HepG2 (cell line): ENCODE data around the gene KDM6B. TPM values are rescaled to one million over a fixed set of nuclear protein-coding genes. Genes with fewer than 3 reads are reported as not detected.
A peak's percentile ranks its signal among the peaks of the same experiment; 100 is the strongest.

Source experiments
- GATAD1 ChIP-seq: IDR thresholded peaks from 2 replicates; pipeline ENCODE4 v1.6.1; 2016; ENCODE audit warnings: missing genetic modification reagents, missing compliant biosample characterization
- HNRNPK ChIP-seq: fragments of 200-400 bp; formaldehyde crosslinking; IDR thresholded peaks from 2 replicates; pipeline ENCODE4 v1.6.1; 2018; ENCODE audit warnings: low read length, low read depth, moderate library complexity, mild to moderate bottlenecking; ENCODE audit not compliant: poor library complexity, severe bottlenecking
- HOXA7 ChIP-seq: sonication (generic); formaldehyde crosslinking; IDR thresholded peaks from 2 replicates; pipeline ENCODE4 v1.8.1; 2022; ENCODE audit warnings: mild to moderate bottlenecking, missing genetic modification reagents, moderate library complexity
- JUNB ChIP-seq: sonication (generic); formaldehyde crosslinking; IDR thresholded peaks from 2 replicates; pipeline ENCODE4 v1.8.0; 2022; ENCODE audit warnings: missing genetic modification reagents, mild to moderate bottlenecking, borderline replicate concordance
- MAFF ChIP-seq: IDR thresholded peaks from 2 replicates; pipeline ENCODE4 v1.6.1; 2011; ENCODE audit warnings: low read depth, low read length, improper control_type of control experiment
- NFKB2 ChIP-seq: sonication (generic); formaldehyde crosslinking; IDR thresholded peaks from 2 replicates; pipeline ENCODE4 v1.4.0; 2020; ENCODE audit warnings: missing genetic modification reagents, borderline replicate concordance
- RNF2 ChIP-seq: fragments of 450-650 bp; conservative IDR thresholded peaks from 2 replicates; pipeline ENCODE4 v1.6.1; 2016; ENCODE audit warnings: low read depth
- SKI ChIP-seq: fragments of 450-650 bp; IDR thresholded peaks from one replicate; pipeline ENCODE4 v1.6.1; 2018; ENCODE audit warnings: mild to moderate bottlenecking; ENCODE audit not compliant: partially characterized antibody
- SOX6 ChIP-seq, 2 experiments: fragments of 450-650 bp in 1 of 2; sonication (generic) in 1 of 2; formaldehyde crosslinking in 1 of 2; IDR thresholded peaks; 2 replicates each; pipeline versions ENCODE4 v1.4.0 to v1.6.1; 2017 to 2020; ENCODE audit warnings: antibody characterized with exemption in 1 of 2, mild to moderate bottlenecking in 1 of 2, missing genetic modification reagents in 1 of 2
- SRY ChIP-seq: sonication (generic); formaldehyde crosslinking; IDR thresholded peaks from 2 replicates; pipeline ENCODE4 v1.8.0; 2022; ENCODE audit warnings: mild to moderate bottlenecking, missing genetic modification reagents
- ZBTB42 ChIP-seq: sonication (generic); formaldehyde crosslinking; IDR thresholded peaks from 2 replicates; pipeline ENCODE4 v1.5.0; 2020; ENCODE audit warnings: mild to moderate bottlenecking, missing genetic modification reagents
- ZNF646 ChIP-seq: sonication (generic); formaldehyde crosslinking; IDR thresholded peaks from 2 replicates; pipeline ENCODE4 v1.9.0; 2021; ENCODE audit warnings: mild to moderate bottlenecking, missing genetic modification reagents
- ZSCAN21 ChIP-seq: sonication (generic); formaldehyde crosslinking; IDR thresholded peaks from 2 replicates; pipeline ENCODE4 v1.8.0; 2022; ENCODE audit warnings: mild to moderate bottlenecking, missing genetic modification reagents, moderate library complexity, borderline replicate concordance
- ZSCAN29 ChIP-seq: sonication (generic); formaldehyde crosslinking; conservative IDR thresholded peaks from 2 replicates; pipeline ENCODE4 v1.4.0; 2020; ENCODE audit warnings: mild to moderate bottlenecking, missing genetic modification reagents
- polyA plus RNA-seq, 8 experiments: library from polyadenylated mRNA; depleted of rRNA in 3 of 8; stranded (reverse) in 7 of 8; unstranded in 1 of 8; fragments of >200 nt; fragmentation: Illumina TruSeq in 4 of 8; extraction: Trizol in 4 of 8; gene quantifications; 2 replicates each; pipeline versions ENCODE4 v1.2.1 to v1.2.3, GENCODE V29; 2011 to 2016; ENCODE audit warnings: low read depth in 4 of 8, missing spikeins in 1 of 8, mixed read lengths in 1 of 8; ENCODE audit not compliant: insufficient read depth in 1 of 8
- total RNA-seq, 5 experiments: library from RNA; depleted of rRNA; stranded (reverse); fragments of >200 nt; fragmentation: Illumina TruSeq; extraction: Trizol; gene quantifications; 2 replicates each; pipeline ENCODE4 v1.2.3, GENCODE V29; 2016; ENCODE audit warnings: low read depth in 1 of 5
- TF ChIP-seq, protein P1 (sequence below): sonication (generic); formaldehyde crosslinking; IDR thresholded peaks from 2 replicates; pipeline ENCODE4 v1.5.1; 2020; ENCODE audit warnings: mild to moderate bottlenecking, missing genetic modification reagents, moderate library complexity
- TF ChIP-seq, protein P2 (sequence below): sonication (generic); formaldehyde crosslinking; IDR thresholded peaks from 2 replicates; pipeline ENCODE4 v1.4.0; 2020; ENCODE audit warnings: missing genetic modification reagents, mild to moderate bottlenecking, borderline replicate concordance

KDM6B gene
- total and polyA plus RNA-seq, 2 of the 13 experiments (the other 11 are each of a cell fraction or from before 2014, with no cell fraction given), result 1.3 to 2.1 TPM

DNA sequence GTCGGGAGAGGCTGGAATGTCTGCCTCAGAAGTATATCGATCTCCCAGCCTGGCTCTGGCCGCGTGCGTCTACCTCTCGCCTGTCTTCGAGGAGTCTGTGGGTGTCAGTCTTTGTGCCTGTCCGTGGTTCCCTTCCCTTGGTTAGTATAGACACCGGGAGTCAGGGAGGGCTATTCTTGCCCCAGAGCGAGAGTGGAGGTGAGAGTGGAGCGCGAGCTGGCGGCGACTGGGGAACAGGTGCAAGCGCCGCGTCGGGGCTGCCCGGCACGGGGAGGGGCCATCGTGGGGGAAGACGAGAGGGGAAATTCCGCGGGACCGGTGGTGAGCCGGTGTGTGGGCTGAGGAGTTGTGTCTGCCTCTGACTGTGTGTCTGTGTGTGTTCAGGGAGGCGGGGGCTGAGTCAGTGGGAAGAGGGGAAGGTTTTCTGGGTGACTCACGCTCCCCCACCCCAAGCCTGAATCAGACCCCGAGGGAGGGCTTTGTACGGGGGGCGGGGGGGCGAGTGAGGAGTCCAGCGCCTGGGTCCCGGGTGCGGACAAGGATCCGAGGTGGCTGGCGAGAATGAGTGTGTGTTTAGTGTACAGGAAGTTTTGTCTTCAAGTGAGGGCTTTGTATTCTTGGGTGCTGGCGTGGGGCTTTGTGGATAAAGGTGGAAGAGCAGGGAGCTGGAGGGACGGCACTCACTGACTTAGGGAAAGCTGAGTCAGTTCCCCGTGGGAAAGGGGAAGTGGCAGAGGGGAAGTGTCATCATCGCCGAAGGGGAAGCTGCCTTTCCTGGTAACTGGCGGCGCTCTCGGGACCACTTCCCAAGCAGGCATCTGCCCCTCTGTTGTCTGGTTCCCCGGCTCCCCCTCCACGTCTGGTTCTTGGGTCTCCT is 8.6 kb downstream of the KDM6B start (continued):
- TF ChIP-seq ZNF646 (CRISPR knock-in tag) (peak; percentile 66), ZSCAN29 (CRISPR knock-in tag) (no peak), ZBTB42 (CRISPR knock-in tag) (no peak), ZSCAN21 (CRISPR knock-in tag) (peak; percentile 31; the same call in 1 of the 2 replicates), GATAD1 (CRISPR knock-in tag) (peak; percentile 9; the same call in 1 of the 2 replicates), NFKB2 (CRISPR knock-in tag) (0 out of 2 replicates have a peak, but pooled peaks have one; percentile 16), HNRNPK (peak; percentile 6), RNF2 (0 out of 2 replicates have a peak, but pooled peaks have one; percentile 44), JUNB (CRISPR knock-in tag) (0 out of 2 replicates have a peak, but pooled peaks have one; percentile 61), SOX6 (IDR thresholded peaks at IDR 0.05) (no peak), SOX6 (CRISPR knock-in tag; IDR thresholded peaks at IDR 0.05) (no peak; the same call in 1 of the 2 replicates), SRY (CRISPR knock-in tag) (0 out of 2 replicates have a peak, but pooled peaks have one; percentile 50), HOXA7 (CRISPR knock-in tag) (0 out of 2 replicates have a peak, but pooled peaks have one; percentile 47), SKI (peak; percentile 42), MAFF (peak; percentile 43)
- TF ChIP-seq, protein P1, sequence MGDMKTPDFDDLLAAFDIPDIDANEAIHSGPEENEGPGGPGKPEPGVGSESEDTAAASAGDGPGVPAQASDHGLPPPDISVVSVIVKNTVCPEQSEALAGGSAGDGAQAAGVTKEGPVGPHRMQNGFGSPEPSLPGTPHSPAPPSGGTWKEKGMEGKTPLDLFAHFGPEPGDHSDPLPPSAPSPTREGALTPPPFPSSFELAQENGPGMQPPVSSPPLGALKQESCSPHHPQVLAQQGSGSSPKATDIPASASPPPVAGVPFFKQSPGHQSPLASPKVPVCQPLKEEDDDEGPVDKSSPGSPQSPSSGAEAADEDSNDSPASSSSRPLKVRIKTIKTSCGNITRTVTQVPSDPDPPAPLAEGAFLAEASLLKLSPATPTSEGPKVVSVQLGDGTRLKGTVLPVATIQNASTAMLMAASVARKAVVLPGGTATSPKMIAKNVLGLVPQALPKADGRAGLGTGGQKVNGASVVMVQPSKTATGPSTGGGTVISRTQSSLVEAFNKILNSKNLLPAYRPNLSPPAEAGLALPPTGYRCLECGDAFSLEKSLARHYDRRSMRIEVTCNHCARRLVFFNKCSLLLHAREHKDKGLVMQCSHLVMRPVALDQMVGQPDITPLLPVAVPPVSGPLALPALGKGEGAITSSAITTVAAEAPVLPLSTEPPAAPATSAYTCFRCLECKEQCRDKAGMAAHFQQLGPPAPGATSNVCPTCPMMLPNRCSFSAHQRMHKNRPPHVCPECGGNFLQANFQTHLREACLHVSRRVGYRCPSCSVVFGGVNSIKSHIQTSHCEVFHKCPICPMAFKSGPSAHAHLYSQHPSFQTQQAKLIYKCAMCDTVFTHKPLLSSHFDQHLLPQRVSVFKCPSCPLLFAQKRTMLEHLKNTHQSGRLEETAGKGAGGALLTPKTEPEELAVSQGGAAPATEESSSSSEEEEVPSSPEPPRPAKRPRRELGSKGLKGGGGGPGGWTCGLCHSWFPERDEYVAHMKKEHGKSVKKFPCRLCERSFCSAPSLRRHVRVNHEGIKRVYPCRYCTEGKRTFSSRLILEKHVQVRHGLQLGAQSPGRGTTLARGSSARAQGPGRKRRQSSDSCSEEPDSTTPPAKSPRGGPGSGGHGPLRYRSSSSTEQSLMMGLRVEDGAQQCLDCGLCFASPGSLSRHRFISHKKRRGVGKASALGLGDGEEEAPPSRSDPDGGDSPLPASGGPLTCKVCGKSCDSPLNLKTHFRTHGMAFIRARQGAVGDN (CRISPR knock-in tag), result peak; percentile 62
- TF ChIP-seq, protein P2, sequence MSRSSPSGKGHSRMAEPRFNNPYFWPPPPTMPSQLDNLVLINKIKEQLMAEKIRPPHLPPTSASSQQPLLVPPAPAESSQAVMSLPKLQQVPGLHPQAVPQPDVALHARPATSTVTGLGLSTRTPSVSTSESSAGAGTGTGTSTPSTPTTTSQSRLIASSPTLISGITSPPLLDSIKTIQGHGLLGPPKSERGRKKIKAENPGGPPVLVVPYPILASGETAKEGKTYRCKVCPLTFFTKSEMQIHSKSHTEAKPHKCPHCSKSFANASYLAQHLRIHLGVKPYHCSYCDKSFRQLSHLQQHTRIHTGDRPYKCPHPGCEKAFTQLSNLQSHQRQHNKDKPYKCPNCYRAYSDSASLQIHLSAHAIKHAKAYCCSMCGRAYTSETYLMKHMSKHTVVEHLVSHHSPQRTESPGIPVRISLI (CRISPR knock-in tag), result no peak
